ENCODE data around the gene PTPRK.

- TF ChIP-seq CTCF (IDR thresholded peaks at IDR 0.05 in 2 of 3, conservative IDR thresholded peaks at IDR 0.05 in 1 of 3; ENCODE audit: control insufficient read depth in 2 of 3, extremely low read depth in 1 of 3, insufficient read depth in 1 of 3, low read depth in 3 of 3, low read length in 3 of 3) (no peak), JUND (IDR thresholded peaks at IDR 0.05; ENCODE audit: low read depth, low read length) (no peak), CEBPZ (IDR thresholded peaks at IDR 0.05; ENCODE audit: low read depth, low read length) (no peak), MYC (IDR thresholded peaks at IDR 0.05; ENCODE audit: insufficient read depth, insufficient read length, insufficient replicate concordance, low read length, severe bottlenecking) (no peak), BACH1 (IDR thresholded peaks at IDR 0.05; ENCODE audit: borderline replicate concordance) (no peak), SMC3 (IDR thresholded peaks at IDR 0.05; ENCODE audit: borderline replicate concordance, low read length) (no peak), USF2 (IDR thresholded peaks at IDR 0.05; ENCODE audit: borderline replicate concordance, low read depth, low read length) (no peak), TCF7 (IDR thresholded peaks at IDR 0.05; ENCODE audit: borderline replicate concordance) (no peak), RAD21 (IDR thresholded peaks at IDR 0.05; ENCODE audit: insufficient read depth, low read depth, low read length) (no peak), CHD2 (IDR thresholded peaks at IDR 0.05; ENCODE audit: borderline replicate concordance, low read depth, low read length) (no peak), SMARCA5 (IDR thresholded peaks at IDR 0.05) (no peak)
Measured at GRCh38 chr6:128370072-128370471, 150.3 kb downstream of the PTPRK start.

All from GM12878 (cell line).